GM21526 (cell line): ENCODE results near the gene DCAKD.

Experiments
- ATAC-seq: cut with Tn5 transposase; IDR thresholded peaks from one replicate; pipeline ENCODE4 v1.9.1; 2021; ENCODE audit warnings: moderate library complexity; ENCODE audit not compliant: unreplicated experiment, low FRiP score

The DCAKD gene

DNA sequence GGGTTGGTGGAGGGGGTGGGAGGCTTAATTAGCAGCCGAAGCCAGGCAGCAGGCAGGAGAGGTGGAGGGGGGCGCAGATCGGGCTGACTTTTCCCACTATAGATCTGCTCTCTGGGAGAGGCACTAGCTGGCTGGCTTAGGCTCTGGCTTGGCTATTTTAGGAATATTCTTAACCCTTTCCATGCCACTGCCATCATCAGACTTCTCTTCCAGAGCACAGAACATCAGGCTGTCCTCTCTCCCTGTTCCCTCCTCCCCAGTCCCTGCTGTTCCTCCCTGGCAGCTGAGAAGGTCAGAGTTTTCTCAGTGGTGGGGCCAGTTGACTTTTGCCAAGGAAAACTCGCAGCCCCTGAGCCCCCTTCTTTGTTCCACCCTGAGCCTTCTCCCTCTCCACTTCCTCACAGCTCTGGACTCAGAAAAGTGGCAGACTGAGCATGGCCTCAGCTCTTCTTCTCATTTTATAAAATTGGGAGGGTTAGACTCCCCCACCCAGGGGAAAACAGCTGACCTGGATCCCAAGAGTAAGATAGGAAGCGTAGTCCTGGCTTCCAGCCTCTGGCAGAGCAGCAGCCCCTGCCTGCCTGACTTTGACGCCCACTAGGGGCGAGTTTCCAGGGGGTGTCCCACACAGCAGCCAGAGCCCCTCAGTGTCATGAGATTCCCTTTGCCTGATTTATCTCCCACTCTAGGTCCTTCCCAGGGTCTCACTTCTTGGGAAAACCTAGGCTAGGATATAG, 73.5 kb downstream of the DCAKD start:
- ATAC-seq, result no peak

DNA sequence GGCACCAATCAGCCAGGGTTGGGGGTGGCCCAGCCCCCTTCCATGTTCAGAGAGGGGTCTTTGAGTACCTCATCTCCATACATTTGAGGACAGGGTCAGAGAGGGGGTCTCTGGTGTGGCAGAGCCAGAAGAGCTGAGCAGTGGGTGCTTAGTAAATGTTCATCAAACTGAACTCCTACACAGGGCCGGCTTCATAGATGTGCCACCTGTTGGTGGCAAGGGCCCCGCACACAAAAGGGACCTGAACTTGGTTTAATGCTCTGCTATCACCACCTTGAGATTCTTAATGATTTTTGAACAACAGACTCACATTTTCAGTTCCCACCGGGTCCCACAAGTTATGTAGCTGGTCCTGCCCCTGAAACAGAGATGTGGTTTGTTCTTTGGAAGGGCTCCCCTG, 74.4 kb downstream of the DCAKD start:
- no peak for ATAC-seq

DNA sequence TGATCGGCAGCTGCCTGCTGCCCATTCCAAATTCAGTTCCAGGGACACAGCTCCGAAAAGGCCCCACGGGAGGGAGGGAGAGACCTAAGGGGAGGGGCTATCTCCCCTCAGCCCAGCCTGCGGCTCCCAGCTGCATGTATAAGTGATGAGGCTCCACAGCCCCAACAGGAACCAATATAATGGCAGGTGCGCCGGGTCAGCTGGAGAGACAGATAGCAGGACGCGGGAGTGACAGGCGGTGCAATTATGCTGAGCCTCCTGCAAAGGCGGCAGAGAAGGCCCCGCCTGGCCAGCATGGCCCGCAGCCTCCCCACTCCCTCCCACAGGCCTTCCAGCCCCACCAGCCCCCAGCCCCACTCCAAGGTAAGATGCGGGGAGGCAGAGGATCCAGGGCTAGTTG, 75.2 kb downstream of the DCAKD start:
- no peak for ATAC-seq
